ENCODE data around the gene GATAD2A. TPM values are rescaled to one million over a fixed set of nuclear protein-coding genes. Genes with fewer than 3 reads are reported as not detected.

The GATAD2A gene
- total and polyA plus RNA-seq, 4 experiments from 2014 or later = 3.8 to 108 (median 65.6) TPM

GRCh38 chr19:19459707-19460251, 54.3 kb downstream of the GATAD2A start:
- Mint-ChIP-seq H3K4me1 (peaks cover 55 to 91% (median 75%) of the 10 kb centered on the region in 4 donors), H3K4me3 (peak overlapping the region; percentile 86 to 95 (median 90)), H3K36me3 (peaks cover 7 to 23% of the 10 kb centered on the region in 2 donors), H3K27me3 (no peaks in the 10 kb centered on the region), H3K27ac (peak overlapping the region; percentile 96 to 100 (median 99)), H3K9me3 (no peaks in the 10 kb centered on the region)
- CTCF ChIA-PET (ENCODE audit: partially characterized antibody) = interaction anchor here (1.0 to 4.7 kb wide), 6 partner anchors 9 to 95 kb away, joined by 3 to 36 read pairs (median 6); partner anchors contain the start of gene GATAD2A
- no peaks in the 10 kb centered on the region for H3K9me3 ChIP-seq (ENCODE audit: control insufficient read depth in 1 of 2, low read length in 2 of 2)
- H3K36me3 ChIP-seq (ENCODE audit: insufficient read depth, low read length) = peaks cover 3% of the 10 kb centered on the region
- peaks cover 88% of the 10 kb centered on the region for H3K4me1 ChIP-seq (ENCODE audit: insufficient read depth, low read length)
- DNase-seq = peak; percentile 63 to 89 (median 67)
- intact Hi-C loops (cut with micrococcal nuclease) = loop anchor here (1.0 to 2.0 kb wide), 4 partner anchors 12 to 53 kb away; no protein-coding TSS in a partner anchor
- peak overlapping the region; percentile 79 for H3K27ac ChIP-seq (ENCODE audit: low read depth, low read length)
- no peaks in the 10 kb centered on the region for H3K27me3 ChIP-seq (ENCODE audit: insufficient read depth, low read length)
- H3K4me3 ChIP-seq (ENCODE audit: low read length in 2 of 2) = peak overlapping the region; percentile 54 to 87
- POLR2A ChIA-PET (ENCODE audit: partially characterized antibody) = interaction anchor here (0.7 to 7.6 kb wide), 20 partner anchors 10 to 268 kb away, joined by 3 to 81 read pairs (median 12); partner anchors contain the start of genes BORCS8, GATAD2A, NDUFA13 and PBX4

DNA sequence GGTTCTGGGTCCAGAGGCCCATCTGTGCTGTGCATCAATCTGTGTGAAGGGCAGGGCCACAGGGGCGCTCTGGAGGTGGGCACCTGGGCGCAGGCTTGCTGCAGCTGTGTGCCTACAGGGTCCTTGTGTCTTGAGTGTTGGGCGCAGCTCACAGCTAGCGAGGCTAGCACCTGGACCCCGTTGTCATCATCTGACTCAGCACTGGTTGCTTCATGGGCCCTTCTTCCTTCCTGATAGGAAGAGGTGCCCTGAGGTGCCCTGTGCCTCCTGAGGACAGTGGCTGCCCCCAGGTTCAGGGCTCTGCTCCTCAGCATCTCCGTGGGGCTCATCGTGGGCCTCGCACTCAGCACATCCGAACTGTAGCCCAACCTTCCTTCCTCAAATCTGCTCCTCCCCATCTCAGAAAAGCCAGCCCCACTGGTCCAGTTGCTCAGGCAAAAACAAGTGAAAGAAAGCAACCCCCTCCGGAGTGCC, 54.8 kb downstream of the GATAD2A start:
- Mint-ChIP-seq H3K9me3 (no peaks in the 10 kb centered on the region), H3K36me3 (peaks cover 11 to 26% of the 10 kb centered on the region in 2 donors), H3K27ac (peak overlapping the region; percentile 96 to 100 (median 99)), H3K27me3 (no peaks in the 10 kb centered on the region), H3K4me1 (peaks cover 58 to 94% (median 75%) of the 10 kb centered on the region in 4 donors), H3K4me3 (peak overlapping the region; percentile 86 to 95 (median 90))
- H3K27ac ChIP-seq (ENCODE audit: low read depth, low read length) = peak overlapping the region; percentile 79
- peak overlapping the region; percentile 54 to 87 for H3K4me3 ChIP-seq (ENCODE audit: low read length in 2 of 2)
- DNase-seq = peak in 2 of 5 donors; percentile 26 to 64
- peaks cover 90% of the 10 kb centered on the region for H3K4me1 ChIP-seq (ENCODE audit: insufficient read depth, low read length)
- POLR2A ChIA-PET (ENCODE audit: partially characterized antibody) = interaction anchor here (0.8 to 7.6 kb wide), 17 partner anchors 9 to 268 kb away, joined by 3 to 81 read pairs (median 14); partner anchors contain the start of genes BORCS8, GATAD2A, NDUFA13 and PBX4
- no peaks in the 10 kb centered on the region for H3K9me3 ChIP-seq (ENCODE audit: control insufficient read depth in 1 of 2, low read length in 2 of 2)
- H3K36me3 ChIP-seq (ENCODE audit: insufficient read depth, low read length) = peaks cover 8% of the 10 kb centered on the region
- CTCF ChIA-PET (ENCODE audit: partially characterized antibody) = interaction anchor here (1.0 to 4.7 kb wide), 4 partner anchors 9 to 96 kb away, joined by 3 to 36 read pairs (median 9); partner anchors contain the start of gene GATAD2A
- no peaks in the 10 kb centered on the region for H3K27me3 ChIP-seq (ENCODE audit: insufficient read depth, low read length)
- intact Hi-C loops (cut with micrococcal nuclease) = loop anchor here (1.0 to 2.0 kb wide), 2 partner anchors 15 to 54 kb away; no protein-coding TSS in a partner anchor

DNA sequence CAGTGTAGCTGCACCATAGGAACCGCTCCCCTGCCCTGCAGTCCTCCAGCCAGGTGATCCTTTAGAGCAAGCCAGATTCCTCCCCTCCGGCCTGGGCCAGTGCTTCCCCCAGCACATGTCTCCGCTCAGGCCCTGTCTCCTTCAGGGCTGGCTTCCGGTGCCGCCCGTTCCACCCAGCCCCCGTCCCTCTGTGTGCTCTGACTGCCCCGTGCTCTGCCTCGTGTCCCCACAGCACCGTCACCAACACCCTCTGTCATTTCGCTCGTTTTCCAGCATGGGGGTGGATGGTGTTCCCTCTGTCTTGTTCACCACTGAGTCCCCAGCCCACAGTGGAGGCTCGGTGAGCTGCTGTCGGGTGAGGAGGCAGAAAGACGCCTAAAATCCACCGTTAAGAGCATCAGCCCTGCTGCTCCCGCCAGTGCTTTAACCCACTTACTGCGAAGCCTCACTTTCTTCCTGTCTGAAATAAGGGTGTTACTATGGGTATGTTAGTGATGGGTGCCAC, 55.3 kb downstream of the GATAD2A start:
- ChIA-PET CTCF (ENCODE audit: partially characterized antibody) (interaction anchor here (1.6 to 4.7 kb wide), 3 partner anchors 10 to 55 kb away, joined by 3 to 36 read pairs (median 15); partner anchors contain the start of gene GATAD2A), POLR2A (ENCODE audit: partially characterized antibody) (interaction anchor here (0.8 to 7.6 kb wide), 12 partner anchors 9 to 88 kb away, joined by 3 to 81 read pairs (median 19); partner anchors contain the start of gene GATAD2A)
- intact Hi-C loops (cut with micrococcal nuclease) = loop anchor here (1.0 to 2.0 kb wide), 2 partner anchors 14 to 55 kb away; no protein-coding TSS in a partner anchor
- DNase-seq = peak; percentile 60 to 80 (median 67)
- Mint-ChIP-seq H3K4me3 (peak overlapping the region; percentile 86 to 95 (median 90)), H3K36me3 (peaks cover 14 to 28% of the 10 kb centered on the region in 2 donors), H3K4me1 (peaks cover 58 to 95% (median 75%) of the 10 kb centered on the region in 4 donors), H3K27ac (peak overlapping the region; percentile 96 to 100 (median 99)), H3K9me3 (no peaks in the 10 kb centered on the region), H3K27me3 (no peaks in the 10 kb centered on the region)
- H3K4me1 ChIP-seq (ENCODE audit: insufficient read depth, low read length) = peaks cover 90% of the 10 kb centered on the region
- peak overlapping the region; percentile 54 to 87 for H3K4me3 ChIP-seq (ENCODE audit: low read length in 2 of 2)
- no peaks in the 10 kb centered on the region for H3K27me3 ChIP-seq (ENCODE audit: insufficient read depth, low read length)
- peak overlapping the region; percentile 79 for H3K27ac ChIP-seq (ENCODE audit: low read depth, low read length)
- no peaks in the 10 kb centered on the region for H3K9me3 ChIP-seq (ENCODE audit: control insufficient read depth in 1 of 2, low read length in 2 of 2)
- H3K36me3 ChIP-seq (ENCODE audit: insufficient read depth, low read length) = peaks cover 13% of the 10 kb centered on the region

GRCh38 chr19:19461306-19461670, 55.8 kb downstream of the GATAD2A start:
- ChIA-PET CTCF (ENCODE audit: partially characterized antibody) (interaction anchor here (3.6 to 4.7 kb wide), 2 partner anchors 29 to 55 kb away, joined by 15 to 36 read pairs; partner anchors contain the start of gene GATAD2A), POLR2A (ENCODE audit: partially characterized antibody) (interaction anchor here (0.8 to 7.6 kb wide), 11 partner anchors 11 to 97 kb away, joined by 3 to 81 read pairs (median 18); no protein-coding TSS in a partner anchor)
- H3K27me3 Mint-ChIP-seq = no peaks in the 10 kb centered on the region
- H3K27ac Mint-ChIP-seq = peak overlapping the region; percentile 96 to 100 (median 99)
- peaks cover 58 to 96% (median 77%) of the 10 kb centered on the region in 4 donors for H3K4me1 Mint-ChIP-seq
- peak overlapping the region; percentile 86 to 95 (median 90) for H3K4me3 Mint-ChIP-seq
- Histone ChIP-seq H3K27me3 (ENCODE audit: insufficient read depth, low read length) (no peaks in the 10 kb centered on the region), H3K4me1 (ENCODE audit: insufficient read depth, low read length) (peaks cover 86% of the 10 kb centered on the region), H3K36me3 (ENCODE audit: insufficient read depth, low read length) (peaks cover 18% of the 10 kb centered on the region), H3K4me3 (ENCODE audit: low read length in 2 of 2) (peak overlapping the region; percentile 0 to 54), H3K27ac (ENCODE audit: low read depth, low read length) (peak overlapping the region; percentile 79), H3K9me3 (ENCODE audit: control insufficient read depth in 1 of 2, low read length in 2 of 2) (no peaks in the 10 kb centered on the region)
- DNase-seq = no peak
- peaks cover 0 to 3% (median 0%) of the 10 kb centered on the region in 8 donors for H3K9me3 Mint-ChIP-seq
- intact Hi-C loops (cut with micrococcal nuclease) = loop anchor here (2.0 kb wide), 1 partner anchor 14 kb away; no protein-coding TSS in a partner anchor
- peaks cover 19 to 30% of the 10 kb centered on the region in 2 donors for H3K36me3 Mint-ChIP-seq

GRCh38 chr19:19461671-19462622, 56.5 kb downstream of the GATAD2A start:
- H3K36me3 Mint-ChIP-seq = peaks cover 25 to 37% of the 10 kb centered on the region in 2 donors
- Histone ChIP-seq H3K9me3 (ENCODE audit: control insufficient read depth in 1 of 2, low read length in 2 of 2) (no peaks in the 10 kb centered on the region), H3K4me3 (ENCODE audit: low read length in 2 of 2) (peak overlapping the region; percentile 0 to 54), H3K27ac (ENCODE audit: low read depth, low read length) (peak overlapping the region; percentile 79), H3K4me1 (ENCODE audit: insufficient read depth, low read length) (peaks cover 80% of the 10 kb centered on the region), H3K27me3 (ENCODE audit: insufficient read depth, low read length) (no peaks in the 10 kb centered on the region), H3K36me3 (ENCODE audit: insufficient read depth, low read length) (peaks cover 24% of the 10 kb centered on the region)
- H3K4me1 Mint-ChIP-seq = peaks cover 53 to 95% (median 74%) of the 10 kb centered on the region in 4 donors
- H3K27ac Mint-ChIP-seq = peak overlapping the region; percentile 96 to 100 (median 99)
- ChIA-PET CTCF (ENCODE audit: partially characterized antibody) (interaction anchor here (1.2 to 4.7 kb wide), 2 partner anchors 28 to 55 kb away, joined by 4 to 36 read pairs; no protein-coding TSS in a partner anchor), POLR2A (ENCODE audit: partially characterized antibody) (interaction anchor here (0.8 to 7.6 kb wide), 11 partner anchors 10 to 97 kb away, joined by 3 to 81 read pairs (median 7); partner anchors contain the start of gene GATAD2A)
- H3K9me3 Mint-ChIP-seq = peaks cover 0 to 3% (median 0%) of the 10 kb centered on the region in 8 donors
- peak overlapping the region; percentile 86 to 95 (median 90) for H3K4me3 Mint-ChIP-seq
- no peak for DNase-seq
- intact Hi-C loops (cut with micrococcal nuclease) = loop anchor here (2.0 kb wide), 1 partner anchor 13 kb away; no protein-coding TSS in a partner anchor
- no peaks in the 10 kb centered on the region for H3K27me3 Mint-ChIP-seq
